ENCODE data around the gene ZNF146.

ZNF146 gene

GRCh38 chr19:36183245-36183628 lies 31.7 kb upstream of the ZNF146 start:
- TF ChIP-seq FOXP2 (optimal IDR thresholded peaks at IDR 0.05; ENCODE audit: borderline replicate concordance, extremely low read depth, extremely low read length, insufficient read depth) (no peak), SIN3A (IDR thresholded peaks at IDR 0.05; ENCODE audit: borderline replicate concordance, insufficient read depth, low read length) (no peak), TAF1 (IDR thresholded peaks at IDR 0.05; ENCODE audit: borderline replicate concordance, insufficient read depth, low read length) (no peak), POLR2AphosphoS5 (IDR thresholded peaks at IDR 0.05; ENCODE audit: low read depth, low read length) (no peak), REST (IDR thresholded peaks at IDR 0.05; ENCODE audit: insufficient read depth in 1 of 2, low read depth in 2 of 2, low read length in 2 of 2) (no peak)

DNA sequence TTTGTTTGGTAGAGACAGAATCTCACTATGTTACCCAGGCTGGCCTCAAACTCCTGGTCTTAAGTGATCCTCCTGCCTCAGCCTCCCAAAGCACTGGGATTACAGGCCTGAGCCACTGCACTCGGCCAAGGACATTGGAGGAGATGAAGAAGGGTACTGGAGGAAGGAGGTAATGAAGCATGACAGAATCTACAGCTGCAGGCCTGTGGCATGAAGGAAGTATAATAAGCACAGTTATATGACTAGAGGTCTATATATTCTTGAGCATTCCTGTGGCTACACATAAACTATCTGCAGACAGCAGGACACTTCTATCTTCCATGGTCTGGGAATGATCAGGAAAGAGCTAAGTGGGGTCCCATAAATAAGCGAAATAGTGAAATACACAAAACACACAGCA lies 18.7 kb upstream of the ZNF146 start:
- TF ChIP-seq REST (IDR thresholded peaks at IDR 0.05; ENCODE audit: insufficient read depth in 1 of 2, low read depth in 2 of 2, low read length in 2 of 2) (no peak), FOXP2 (optimal IDR thresholded peaks at IDR 0.05; ENCODE audit: borderline replicate concordance, extremely low read depth, extremely low read length, insufficient read depth) (no peak), POLR2AphosphoS5 (IDR thresholded peaks at IDR 0.05; ENCODE audit: low read depth, low read length) (no peak), SIN3A (IDR thresholded peaks at IDR 0.05; ENCODE audit: borderline replicate concordance, insufficient read depth, low read length) (no peak), TAF1 (IDR thresholded peaks at IDR 0.05; ENCODE audit: borderline replicate concordance, insufficient read depth, low read length) (no peak)

DNA sequence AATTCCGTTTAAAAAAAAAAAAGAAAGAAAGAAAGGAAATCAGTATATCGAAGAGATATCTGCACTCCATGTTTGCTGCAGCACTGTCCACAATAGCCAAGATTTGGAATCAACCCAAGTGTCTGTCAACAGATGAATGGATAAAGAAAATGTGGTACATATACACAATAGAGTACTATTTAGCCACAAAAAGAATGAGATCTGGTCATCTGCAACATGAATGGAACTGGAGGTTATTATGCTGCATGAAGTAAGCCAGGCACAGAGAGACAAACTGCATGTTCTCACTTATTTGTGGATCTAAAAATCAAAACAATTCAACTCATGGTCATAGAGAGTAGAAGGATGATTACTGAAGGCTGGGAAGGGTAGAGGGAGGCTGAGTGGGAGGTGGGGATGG lies 16.8 kb upstream of the ZNF146 start:
- TF ChIP-seq FOXP2 (optimal IDR thresholded peaks at IDR 0.05; ENCODE audit: borderline replicate concordance, extremely low read depth, extremely low read length, insufficient read depth) (no peak), POLR2AphosphoS5 (IDR thresholded peaks at IDR 0.05; ENCODE audit: low read depth, low read length) (no peak), TAF1 (IDR thresholded peaks at IDR 0.05; ENCODE audit: borderline replicate concordance, insufficient read depth, low read length) (no peak)

- TF ChIP-seq TAF1 (IDR thresholded peaks at IDR 0.05; ENCODE audit: borderline replicate concordance, insufficient read depth, low read length): no peak
- no peak for TF ChIP-seq FOXP2 (optimal IDR thresholded peaks at IDR 0.05; ENCODE audit: borderline replicate concordance, extremely low read depth, extremely low read length, insufficient read depth)
- TF ChIP-seq POLR2AphosphoS5 (IDR thresholded peaks at IDR 0.05; ENCODE audit: low read depth, low read length): no peak
- TF ChIP-seq SIN3A (IDR thresholded peaks at IDR 0.05; ENCODE audit: borderline replicate concordance, insufficient read depth, low read length): no peak
- TF ChIP-seq REST (IDR thresholded peaks at IDR 0.05; ENCODE audit: insufficient read depth in 1 of 2, low read depth in 2 of 2, low read length in 2 of 2): no peak
These were observed 13.2 kb upstream of the ZNF146 start for GRCh38 chr19:36201684-36202083.

DNA sequence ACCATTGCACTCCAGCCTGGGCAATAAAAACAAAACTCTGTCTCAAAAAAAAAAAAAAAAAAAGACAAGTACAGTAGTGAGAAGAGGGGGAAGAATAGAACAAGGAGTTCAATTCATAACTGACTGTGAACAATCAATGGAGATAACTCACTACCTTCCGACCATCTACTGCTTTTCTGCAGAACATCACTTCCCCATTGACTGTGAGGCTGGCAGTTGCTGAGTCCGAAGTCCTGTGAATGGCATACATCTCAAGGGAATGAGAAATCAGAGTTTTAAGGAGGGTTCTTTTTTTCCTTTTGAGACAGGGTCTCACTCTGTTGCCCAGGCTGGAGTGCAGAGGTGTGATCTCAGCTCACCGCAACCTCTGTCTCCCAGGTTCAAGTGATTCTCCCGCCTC lies 11.6 kb upstream of the ZNF146 start:
- no peak for TF ChIP-seq POLR2AphosphoS5 (IDR thresholded peaks at IDR 0.05; ENCODE audit: low read depth, low read length)
- no peak for TF ChIP-seq SIN3A (IDR thresholded peaks at IDR 0.05; ENCODE audit: borderline replicate concordance, insufficient read depth, low read length)
- no peak for TF ChIP-seq TAF1 (IDR thresholded peaks at IDR 0.05; ENCODE audit: borderline replicate concordance, insufficient read depth, low read length)
- TF ChIP-seq REST (IDR thresholded peaks at IDR 0.05; ENCODE audit: insufficient read depth in 1 of 2, low read depth in 2 of 2, low read length in 2 of 2): no peak
